Measurements from ENCODE around the gene CEACAM19.

The CEACAM19 gene

GRCh38 chr19:44687888-44688287 lies 16.6 kb downstream of the CEACAM19 start:
- Histone ChIP-seq H3K4me3 (ENCODE audit: insufficient read depth, low read length, poor library complexity, severe bottlenecking) (no peak overlapping the region), H2AFZ (ENCODE audit: low read depth, low read length, severe bottlenecking) (no peak overlapping the region), H3K27me3 (ENCODE audit: low read length) (no peaks in the 10 kb centered on the region), H3K9me2 (replicated peaks; ENCODE audit: insufficient read depth, low read length) (no peaks in the 10 kb centered on the region), H3K4me2 (ENCODE audit: low read depth, low read length, poor library complexity, severe bottlenecking) (no peak overlapping the region), H3K36me3 (ENCODE audit: low read length) (no peaks in the 10 kb centered on the region), H3K79me2 (ENCODE audit: insufficient read depth, low read length) (no peaks in the 10 kb centered on the region), H3K9ac (ENCODE audit: low read length) (no peak overlapping the region), H3K9me3 (ENCODE audit: insufficient read depth, low read length) (no peaks in the 10 kb centered on the region), H4K20me1 (ENCODE audit: low read depth, low read length) (no peaks in the 10 kb centered on the region), H3K27ac (ENCODE audit: low read depth, low read length) (no peak overlapping the region), H3F3A (ENCODE audit: insufficient read depth) (no peaks in the 10 kb centered on the region)
- TF ChIP-seq CTCF (IDR thresholded peaks at IDR 0.05; ENCODE audit: insufficient read depth, low read length, poor library complexity, severe bottlenecking) = no peak
- TF ChIP-seq EZH2phosphoT487 (conservative IDR thresholded peaks at IDR 0.05; ENCODE audit: low read length) = no peak

DNA sequence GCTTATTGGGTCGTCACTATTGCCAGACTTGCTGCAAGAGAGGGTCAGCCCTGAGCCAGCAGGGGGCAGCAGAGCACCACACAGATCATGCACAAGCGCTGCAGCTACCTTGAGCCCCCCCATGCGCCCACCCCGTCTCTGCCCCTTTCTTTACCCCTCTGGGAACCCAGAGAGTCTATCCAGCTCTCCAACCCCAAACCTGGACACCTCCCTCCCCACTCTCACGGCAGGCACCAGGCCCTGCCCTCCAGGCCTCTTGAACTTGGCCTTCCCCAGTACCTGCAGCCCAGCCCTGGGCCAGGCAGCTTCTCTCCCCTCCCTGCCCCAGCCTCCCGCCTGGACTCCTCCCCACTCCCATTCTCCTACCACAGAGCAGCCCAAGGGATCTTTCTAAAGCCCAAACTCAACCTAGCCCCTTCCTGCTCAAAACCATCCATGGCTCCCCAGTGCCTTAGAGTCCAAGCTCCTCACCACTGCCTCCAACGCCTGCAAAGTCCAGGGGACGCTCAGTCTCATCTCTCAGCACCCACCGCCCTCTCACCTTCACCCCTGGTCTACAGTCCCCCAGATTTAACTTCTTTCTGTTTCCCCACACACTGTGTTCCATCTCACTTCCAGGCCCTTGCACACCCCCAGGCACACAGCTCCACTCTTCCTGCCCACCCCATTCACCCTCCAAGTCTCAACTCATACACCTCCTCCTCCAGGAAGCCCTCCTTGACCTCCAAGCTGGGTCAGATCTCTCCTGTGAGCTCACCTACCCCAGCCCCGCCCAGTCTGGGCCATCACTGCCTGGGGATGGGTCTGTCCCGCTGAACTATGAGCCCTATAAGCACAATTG lies 18.2 kb downstream of the CEACAM19 start:
- no peaks in the 10 kb centered on the region for H3K27me3 ChIP-seq (ENCODE audit: low read length)
- H2AFZ ChIP-seq (ENCODE audit: low read depth, low read length, severe bottlenecking) = no peak overlapping the region
- no peaks in the 10 kb centered on the region for H3K79me2 ChIP-seq (ENCODE audit: insufficient read depth, low read length)
- no peaks in the 10 kb centered on the region for H3K36me3 ChIP-seq (ENCODE audit: low read length)
- H3K4me2 ChIP-seq (ENCODE audit: low read depth, low read length, poor library complexity, severe bottlenecking) = no peak overlapping the region
- H3K27ac ChIP-seq (ENCODE audit: low read depth, low read length) = no peak overlapping the region
- H4K20me1 ChIP-seq (ENCODE audit: low read depth, low read length) = no peaks in the 10 kb centered on the region
- H3K4me3 ChIP-seq (ENCODE audit: insufficient read depth, low read length, poor library complexity, severe bottlenecking) = no peak overlapping the region
- no peaks in the 10 kb centered on the region for H3K9me2 ChIP-seq (replicated peaks; ENCODE audit: insufficient read depth, low read length)
- no peak overlapping the region for H3K9ac ChIP-seq (ENCODE audit: low read length)
- H3K9me3 ChIP-seq (ENCODE audit: insufficient read depth, low read length) = no peaks in the 10 kb centered on the region
- TF ChIP-seq CTCF (IDR thresholded peaks at IDR 0.05; ENCODE audit: insufficient read depth, low read length, poor library complexity, severe bottlenecking) (peak; percentile 71), EZH2phosphoT487 (conservative IDR thresholded peaks at IDR 0.05; ENCODE audit: low read length) (no peak)
- no peaks in the 10 kb centered on the region for H3F3A ChIP-seq (ENCODE audit: insufficient read depth)

- H3F3A ChIP-seq (ENCODE audit: insufficient read depth) = no peaks in the 10 kb centered on the region
- H3K36me3 ChIP-seq (ENCODE audit: low read length) = no peaks in the 10 kb centered on the region
- H3K9me2 ChIP-seq (replicated peaks; ENCODE audit: insufficient read depth, low read length) = no peaks in the 10 kb centered on the region
- no peak overlapping the region for H3K9ac ChIP-seq (ENCODE audit: low read length)
- H3K79me2 ChIP-seq (ENCODE audit: insufficient read depth, low read length) = no peaks in the 10 kb centered on the region
- no peaks in the 10 kb centered on the region for H4K20me1 ChIP-seq (ENCODE audit: low read depth, low read length)
- H2AFZ ChIP-seq (ENCODE audit: low read depth, low read length, severe bottlenecking) = no peak overlapping the region
- no peak overlapping the region for H3K27ac ChIP-seq (ENCODE audit: low read depth, low read length)
- H3K4me3 ChIP-seq (ENCODE audit: insufficient read depth, low read length, poor library complexity, severe bottlenecking) = no peak overlapping the region
- TF ChIP-seq EZH2phosphoT487 (conservative IDR thresholded peaks at IDR 0.05; ENCODE audit: low read length) = no peak
- TF ChIP-seq CTCF (IDR thresholded peaks at IDR 0.05; ENCODE audit: insufficient read depth, low read length, poor library complexity, severe bottlenecking) = no peak
- no peaks in the 10 kb centered on the region for H3K9me3 ChIP-seq (ENCODE audit: insufficient read depth, low read length)
- H3K4me2 ChIP-seq (ENCODE audit: low read depth, low read length, poor library complexity, severe bottlenecking) = no peak overlapping the region
- no peaks in the 10 kb centered on the region for H3K27me3 ChIP-seq (ENCODE audit: low read length)
Measured at GRCh38 chr19:44690131-44690440, 18.8 kb downstream of the CEACAM19 start.
